Measurements from ENCODE around the gene SPIRE1.
"Not testable (repeated sequence)": the region's sequence is repeated elsewhere in the genome, so short reads cannot be mapped to it uniquely, and the experiment has no call there.

SPIRE1 gene

GRCh38 chr18:12560600-12560999, 97.3 kb downstream of the SPIRE1 start:
- not testable (repeated sequence) for H3K4me1 ChIP-seq (ENCODE audit: control insufficient read depth, insufficient read depth, low read length)
- 97 to 98% methylated on average over 6 of the region's 6 CpGs for WGBS, 2 experiments

GRCh38 chr18:12559319-12559718, 98.6 kb downstream of the SPIRE1 start:
- H3K36me3 ChIP-seq (ENCODE audit: control insufficient read depth, insufficient read depth, low read length): no peaks in the 10 kb centered on the region
- no peaks in the 10 kb centered on the region for H3K4me1 ChIP-seq (ENCODE audit: control insufficient read depth, insufficient read depth, low read length)
- H3K27ac ChIP-seq (ENCODE audit: insufficient read depth, low read depth, low read length, poor library complexity, severe bottlenecking): no peak overlapping the region
- no peak overlapping the region for H3K4me3 ChIP-seq (ENCODE audit: insufficient read depth, low read depth, low read length)
- H3K9me3 ChIP-seq (ENCODE audit: control insufficient read depth, low read length): no peaks in the 10 kb centered on the region
- no peaks in the 10 kb centered on the region for H3K27me3 ChIP-seq (ENCODE audit: control insufficient read depth, insufficient read depth, low read length, poor library complexity, severe bottlenecking)
- 95 to 96% methylated on average over 24 of the region's 24 CpGs for WGBS, 2 experiments

More at GRCh38 chr18:12560600-12560999, 97.3 kb downstream of the SPIRE1 start:
- not testable (repeated sequence) for H3K9me3 ChIP-seq (ENCODE audit: control insufficient read depth, low read length); H3K36me3 ChIP-seq (ENCODE audit: control insufficient read depth, insufficient read depth, low read length); H3K27ac ChIP-seq (ENCODE audit: insufficient read depth, low read depth, low read length, poor library complexity, severe bottlenecking); H3K27me3 ChIP-seq (ENCODE audit: control insufficient read depth, insufficient read depth, low read length, poor library complexity, severe bottlenecking); H3K4me3 ChIP-seq (ENCODE audit: insufficient read depth, low read depth, low read length)

- Histone ChIP-seq H3K4me3 (ENCODE audit: insufficient read depth, low read depth, low read length) (no peak overlapping the region), H3K4me1 (ENCODE audit: control insufficient read depth, insufficient read depth, low read length) (no peaks in the 10 kb centered on the region), H3K36me3 (ENCODE audit: control insufficient read depth, insufficient read depth, low read length) (no peaks in the 10 kb centered on the region), H3K9me3 (ENCODE audit: control insufficient read depth, low read length) (no peaks in the 10 kb centered on the region), H3K27me3 (ENCODE audit: control insufficient read depth, insufficient read depth, low read length, poor library complexity, severe bottlenecking) (no peaks in the 10 kb centered on the region), H3K27ac (ENCODE audit: insufficient read depth, low read depth, low read length, poor library complexity, severe bottlenecking) (no peak overlapping the region)
- 96% methylated on average over 29 of the region's 30 CpGs for WGBS, 2 experiments
Observed at GRCh38 chr18:12556946-12557806, 100.7 kb downstream of the SPIRE1 start.

DNA sequence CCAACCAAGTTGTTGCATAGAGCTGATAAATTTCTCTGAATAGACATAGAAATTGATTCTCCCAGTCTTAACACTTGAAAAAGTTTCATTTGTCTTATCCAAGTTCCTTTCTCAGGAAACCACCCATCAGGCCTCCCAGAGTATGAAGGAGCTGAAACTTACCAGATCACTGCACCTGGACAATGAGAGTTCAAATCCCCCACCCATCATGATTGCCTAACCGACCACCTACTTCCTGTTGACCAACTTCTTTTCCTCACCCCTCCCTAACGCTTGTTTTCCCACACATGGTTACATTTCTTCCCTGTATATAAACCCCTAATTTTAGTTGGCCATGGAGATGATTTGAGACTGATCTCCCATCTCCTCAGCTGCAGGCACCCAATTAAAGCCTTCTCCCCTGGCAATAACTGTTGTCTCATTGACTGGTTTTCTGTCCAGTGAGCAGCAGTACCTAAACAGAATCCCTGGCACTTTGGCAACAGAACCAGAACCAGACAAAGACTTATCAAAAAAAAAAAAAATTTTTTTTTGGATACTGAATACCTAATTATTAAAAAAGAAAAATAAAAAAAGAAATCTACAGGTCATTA, 103.0 kb downstream of the SPIRE1 start:
- no peaks in the 10 kb centered on the region for H3K27me3 ChIP-seq (ENCODE audit: control insufficient read depth, insufficient read depth, low read length, poor library complexity, severe bottlenecking)
- no peaks in the 10 kb centered on the region for H3K9me3 ChIP-seq (ENCODE audit: control insufficient read depth, low read length)
- H3K4me1 ChIP-seq (ENCODE audit: control insufficient read depth, insufficient read depth, low read length): no peaks in the 10 kb centered on the region
- H3K36me3 ChIP-seq (ENCODE audit: control insufficient read depth, insufficient read depth, low read length): no peaks in the 10 kb centered on the region
- WGBS, 2 experiments: 87 to 88% methylated on average over 2 of the region's 2 CpGs
- H3K27ac ChIP-seq (ENCODE audit: insufficient read depth, low read depth, low read length, poor library complexity, severe bottlenecking): no peak overlapping the region
- no peak overlapping the region for H3K4me3 ChIP-seq (ENCODE audit: insufficient read depth, low read depth, low read length)

- no peaks in the 10 kb centered on the region for H3K36me3 ChIP-seq (ENCODE audit: control insufficient read depth, insufficient read depth, low read length)
- H3K27ac ChIP-seq (ENCODE audit: insufficient read depth, low read depth, low read length, poor library complexity, severe bottlenecking): no peak overlapping the region
- no peak overlapping the region for H3K4me3 ChIP-seq (ENCODE audit: insufficient read depth, low read depth, low read length)
- H3K27me3 ChIP-seq (ENCODE audit: control insufficient read depth, insufficient read depth, low read length, poor library complexity, severe bottlenecking): no peaks in the 10 kb centered on the region
- no peaks in the 10 kb centered on the region for H3K4me1 ChIP-seq (ENCODE audit: control insufficient read depth, insufficient read depth, low read length)
- H3K9me3 ChIP-seq (ENCODE audit: control insufficient read depth, low read length): no peaks in the 10 kb centered on the region
- WGBS, 2 experiments: 94 to 95% methylated on average over 4 of the region's 4 CpGs
Observed at GRCh38 chr18:12552879-12553242, 105.0 kb downstream of the SPIRE1 start.

DNA sequence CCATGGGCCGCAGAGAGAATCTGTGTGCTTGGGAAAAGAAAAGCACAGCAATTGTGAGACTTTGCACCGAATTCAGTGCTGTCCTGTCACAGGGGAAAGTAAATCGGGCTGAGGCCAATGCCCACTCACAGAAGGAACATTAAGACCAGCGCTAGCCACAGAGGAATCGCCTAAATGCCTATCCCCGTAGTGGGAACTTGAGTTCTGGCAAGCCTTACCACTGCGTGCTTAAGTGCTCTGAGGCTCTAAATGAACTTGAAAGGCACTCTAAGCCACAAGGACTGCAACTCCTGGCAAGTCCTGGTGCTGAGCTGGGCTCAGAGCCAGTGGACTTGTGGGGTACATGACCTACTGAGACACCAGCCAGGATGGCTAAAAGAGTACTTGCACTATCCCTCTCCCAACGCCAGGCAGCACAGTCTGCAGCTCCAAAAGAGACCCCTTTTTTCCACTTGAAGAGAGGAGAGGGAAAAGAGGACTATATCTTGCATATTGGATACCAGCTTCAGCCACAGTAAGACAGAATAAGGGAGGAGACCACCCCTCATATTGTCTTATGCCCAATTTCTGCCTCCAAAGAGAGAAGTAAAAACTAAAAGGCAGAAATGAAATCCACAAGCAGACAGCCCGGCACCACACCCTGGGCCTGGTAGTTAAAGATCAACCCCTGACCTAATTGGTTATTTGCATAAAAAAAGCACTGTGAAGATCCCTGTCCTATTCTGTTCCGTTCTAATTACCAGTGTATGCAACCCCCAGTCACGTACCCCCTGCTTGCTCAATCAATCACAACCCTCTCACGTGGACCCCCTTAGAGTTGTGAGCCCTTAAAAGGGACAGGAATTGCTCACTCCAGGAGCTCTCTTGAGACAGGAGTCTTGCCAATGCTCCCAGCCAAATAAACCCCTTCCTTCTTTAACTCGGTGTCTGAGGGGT, 105.7 kb downstream of the SPIRE1 start:
- not testable (repeated sequence) for H3K4me3 ChIP-seq (ENCODE audit: insufficient read depth, low read depth, low read length); H3K27ac ChIP-seq (ENCODE audit: insufficient read depth, low read depth, low read length, poor library complexity, severe bottlenecking); H3K9me3 ChIP-seq (ENCODE audit: control insufficient read depth, low read length); H3K27me3 ChIP-seq (ENCODE audit: control insufficient read depth, insufficient read depth, low read length, poor library complexity, severe bottlenecking); H3K36me3 ChIP-seq (ENCODE audit: control insufficient read depth, insufficient read depth, low read length); H3K4me1 ChIP-seq (ENCODE audit: control insufficient read depth, insufficient read depth, low read length)
- WGBS, 2 experiments: 83 to 85% methylated on average over 12 to 13 of the region's 13 CpGs

GRCh38 chr18:12551466-12551865, 106.4 kb downstream of the SPIRE1 start:
- not testable (repeated sequence) for H3K27ac ChIP-seq (ENCODE audit: insufficient read depth, low read depth, low read length, poor library complexity, severe bottlenecking); H3K9me3 ChIP-seq (ENCODE audit: control insufficient read depth, low read length); H3K4me3 ChIP-seq (ENCODE audit: insufficient read depth, low read depth, low read length); H3K4me1 ChIP-seq (ENCODE audit: control insufficient read depth, insufficient read depth, low read length); H3K36me3 ChIP-seq (ENCODE audit: control insufficient read depth, insufficient read depth, low read length); H3K27me3 ChIP-seq (ENCODE audit: control insufficient read depth, insufficient read depth, low read length, poor library complexity, severe bottlenecking)
- 94 to 97% methylated on average over 13 of the region's 13 CpGs for WGBS, 2 experiments

- H3K36me3 ChIP-seq (ENCODE audit: control insufficient read depth, insufficient read depth, low read length): no peaks in the 10 kb centered on the region
- 100% methylated on average over 1 of the region's 3 CpGs; no CpG with 5 or more reads in 1 of the 2 experiments for WGBS, 2 experiments
- H3K9me3 ChIP-seq (ENCODE audit: control insufficient read depth, low read length): peaks cover 4% of the 10 kb centered on the region
Observed at GRCh38 chr18:12543697-12544096, 114.2 kb downstream of the SPIRE1 start.

GRCh38 chr18:12540751-12541150, 117.2 kb downstream of the SPIRE1 start:
- Histone ChIP-seq H3K4me3 (ENCODE audit: insufficient read depth, low read depth, low read length) (no peak overlapping the region), H3K27ac (ENCODE audit: insufficient read depth, low read depth, low read length, poor library complexity, severe bottlenecking) (no peak overlapping the region), H3K9me3 (ENCODE audit: control insufficient read depth, low read length) (peaks cover 4% of the 10 kb centered on the region), H3K4me1 (ENCODE audit: control insufficient read depth, insufficient read depth, low read length) (no peaks in the 10 kb centered on the region), H3K36me3 (ENCODE audit: control insufficient read depth, insufficient read depth, low read length) (no peaks in the 10 kb centered on the region), H3K27me3 (ENCODE audit: control insufficient read depth, insufficient read depth, low read length, poor library complexity, severe bottlenecking) (no peaks in the 10 kb centered on the region)
- 89 to 95% methylated on average over 2 of the region's 2 CpGs for WGBS, 2 experiments

More at GRCh38 chr18:12543697-12544096, 114.2 kb downstream of the SPIRE1 start:
- H3K4me3 ChIP-seq (ENCODE audit: insufficient read depth, low read depth, low read length): no peak overlapping the region
- no peaks in the 10 kb centered on the region for H3K4me1 ChIP-seq (ENCODE audit: control insufficient read depth, insufficient read depth, low read length)
- no peak overlapping the region for H3K27ac ChIP-seq (ENCODE audit: insufficient read depth, low read depth, low read length, poor library complexity, severe bottlenecking)
- H3K27me3 ChIP-seq (ENCODE audit: control insufficient read depth, insufficient read depth, low read length, poor library complexity, severe bottlenecking): no peaks in the 10 kb centered on the region

DNA sequence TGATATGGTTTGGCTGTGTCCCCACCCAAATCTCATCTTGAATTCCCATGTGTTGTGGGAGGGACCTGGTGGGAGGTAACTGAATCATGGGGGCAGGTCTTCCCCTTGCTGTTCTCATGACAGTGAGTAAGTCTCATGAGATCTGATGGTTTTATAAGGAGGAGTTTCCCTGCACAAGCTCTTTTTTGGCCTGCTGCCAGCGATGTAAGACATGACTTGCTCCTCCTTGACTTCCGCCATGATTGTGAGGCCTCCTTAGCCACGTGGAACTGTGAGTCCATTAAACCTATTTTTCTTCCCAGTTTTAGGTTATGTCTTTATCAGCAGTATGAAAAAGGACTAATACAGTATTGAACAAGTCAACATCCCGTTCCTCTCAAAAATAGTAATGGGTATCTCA, 118.7 kb downstream of the SPIRE1 start:
- not testable (repeated sequence) for H3K4me1 ChIP-seq (ENCODE audit: control insufficient read depth, insufficient read depth, low read length); H3K36me3 ChIP-seq (ENCODE audit: control insufficient read depth, insufficient read depth, low read length); H3K27ac ChIP-seq (ENCODE audit: insufficient read depth, low read depth, low read length, poor library complexity, severe bottlenecking); H3K27me3 ChIP-seq (ENCODE audit: control insufficient read depth, insufficient read depth, low read length, poor library complexity, severe bottlenecking); H3K4me3 ChIP-seq (ENCODE audit: insufficient read depth, low read depth, low read length); H3K9me3 ChIP-seq (ENCODE audit: control insufficient read depth, low read length)
- WGBS, 2 experiments: 84 to 94% methylated on average over 4 of the region's 4 CpGs

Data from ectodermal cell (in vitro differentiated cells).